Activated CD4-positive, alpha-beta T cell treated with anti-CD3 and anti-CD28 coated beads for 48 hours (primary cell): ENCODE measurements around the gene PTGER3.

Experiments
- DNase-seq: peaks from one replicate; pipeline ENCODE4 v3.0.0-alpha.2; 2020

Gene PTGER3

GRCh38 chr1:71047635-71048607, at the start of gene PTGER3:
TSS of gene PTGER3 (minus strand) at chr1:71047816. CDS start at chr1:71047577, 239 bp downstream.
- DNase-seq = peak; percentile 48

- DNase-seq = no peak
Measured at GRCh38 chr1:71094913-71095312, 47.3 kb upstream of the PTGER3 start.

GRCh38 chr1:71093938-71094337, 46.3 kb upstream of the PTGER3 start:
- no peak for DNase-seq

- DNase-seq = no peak
Measured at GRCh38 chr1:71089536-71090270, 42.1 kb upstream of the PTGER3 start.

DNA sequence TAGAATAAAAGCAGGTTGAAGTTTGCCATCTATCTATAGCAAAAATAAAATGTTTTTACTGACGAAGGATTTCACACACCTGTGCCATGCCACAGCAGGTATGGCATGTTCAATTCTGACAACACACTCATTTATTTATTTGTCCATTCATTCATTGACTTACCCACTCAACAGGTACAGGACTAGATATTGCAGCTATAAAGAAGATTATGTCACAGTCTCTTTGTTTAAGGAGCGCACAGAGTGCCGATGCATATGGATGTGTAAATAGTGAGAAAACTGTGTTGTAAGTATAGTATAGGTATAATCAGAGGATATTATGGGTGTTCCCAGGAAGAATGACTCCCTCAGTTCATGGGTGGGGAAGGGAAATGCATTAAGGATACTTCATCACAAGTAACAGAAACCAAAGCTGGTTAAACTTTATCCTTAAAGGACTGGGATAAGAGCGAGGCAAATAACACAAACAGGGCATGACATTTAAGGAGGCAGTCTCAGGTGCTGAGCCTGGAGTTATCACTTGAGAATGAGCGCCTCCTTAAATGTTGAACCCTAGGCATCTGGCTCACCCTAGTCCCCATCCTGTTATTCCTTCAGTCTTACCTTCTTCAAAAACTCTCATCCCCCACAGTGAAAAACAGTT, 41.1 kb upstream of the PTGER3 start:
- DNase-seq = no peak

- no peak for DNase-seq
Measured at GRCh38 chr1:71087713-71088112, 40.1 kb upstream of the PTGER3 start.

DNA sequence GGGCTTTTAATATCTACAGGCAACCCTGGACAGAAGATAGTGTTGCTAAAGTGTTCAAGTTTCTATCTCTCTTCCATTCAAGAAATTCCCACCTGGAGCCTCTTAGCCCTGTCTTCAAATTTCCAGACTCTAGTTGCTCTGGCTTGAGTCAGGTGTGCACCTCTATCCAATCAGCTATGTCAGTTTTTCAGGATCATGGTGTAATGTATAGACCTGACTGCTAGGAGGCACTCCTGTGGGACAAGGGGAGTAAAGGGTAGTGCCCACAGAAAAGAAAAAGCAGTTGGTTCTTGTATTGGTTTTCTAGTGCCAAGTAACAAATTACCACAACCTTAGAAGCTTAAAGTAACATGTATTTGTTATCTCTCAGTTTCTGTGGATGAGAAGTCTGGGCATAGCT, 39.4 kb upstream of the PTGER3 start:
- DNase-seq = no peak

- no peak for DNase-seq
Measured at GRCh38 chr1:71086331-71086730, 38.7 kb upstream of the PTGER3 start.

- DNase-seq = no peak
Measured at GRCh38 chr1:71083271-71083670, 35.7 kb upstream of the PTGER3 start.

DNA sequence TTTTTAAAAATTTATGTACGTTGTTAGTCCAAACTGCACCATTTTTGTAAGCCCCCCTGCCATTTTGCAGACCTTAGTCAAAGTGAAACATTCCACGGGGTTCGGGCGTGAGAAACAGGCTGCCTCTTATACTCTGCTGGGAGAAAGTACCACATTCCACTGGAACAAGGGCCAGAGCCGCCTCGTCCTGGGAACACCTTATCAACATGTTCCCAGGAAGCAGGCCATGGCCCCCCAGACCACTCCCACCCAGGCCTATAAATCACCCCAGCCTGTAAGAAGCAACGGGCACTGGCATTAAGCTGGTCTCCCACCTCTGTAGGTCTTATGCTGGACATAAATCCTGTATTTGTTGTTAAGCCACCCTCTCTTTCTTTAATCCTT, 34.1 kb upstream of the PTGER3 start:
- DNase-seq = no peak

- DNase-seq = peak; percentile 92
Measured at GRCh38 chr1:71080739-71081696, 33.4 kb upstream of the PTGER3 start, which contains the start of gene ZRANB2. TSS of gene ZRANB2 (minus strand) at chr1:71081035. CDS start at chr1:71080995, 40 bp downstream.

DNA sequence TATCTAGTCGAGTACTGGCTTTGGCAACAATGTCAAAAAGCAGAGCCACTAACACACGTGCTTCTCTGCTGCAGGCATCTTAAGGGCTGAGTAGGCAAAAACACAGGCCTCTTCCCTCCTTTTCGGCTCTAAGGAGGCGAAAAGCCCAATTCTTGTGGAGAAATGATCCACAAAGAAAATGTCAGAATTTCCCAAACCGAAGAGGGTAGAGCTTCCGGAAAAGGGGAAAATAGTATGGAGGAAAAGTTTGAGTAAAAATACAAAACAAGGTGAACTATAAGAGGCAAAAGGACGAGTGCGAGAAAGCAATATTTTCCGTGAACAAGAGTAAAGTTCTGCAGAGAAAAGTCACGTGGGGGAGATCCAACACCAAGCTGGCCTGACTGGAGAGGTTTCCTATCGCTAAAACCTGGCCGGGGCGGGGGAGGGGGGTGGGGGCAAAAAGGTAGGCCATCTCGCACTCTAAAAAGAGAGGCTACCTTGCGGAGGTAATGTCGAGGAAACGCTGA, 32.7 kb upstream of the PTGER3 start:
- peak; percentile 40 for DNase-seq

GRCh38 chr1:71074681-71075080, 27.1 kb upstream of the PTGER3 start:
- no peak for DNase-seq

- no peak for DNase-seq
Measured at GRCh38 chr1:71072273-71072672, 24.7 kb upstream of the PTGER3 start.

- no peak for DNase-seq
Measured at GRCh38 chr1:71071720-71072119, 24.1 kb upstream of the PTGER3 start.

GRCh38 chr1:71068325-71069240, 21.0 kb upstream of the PTGER3 start:
- no peak for DNase-seq

- no peak for DNase-seq
Measured at GRCh38 chr1:71054791-71055190, 7.2 kb upstream of the PTGER3 start.

- no peak for DNase-seq
Measured at GRCh38 chr1:71054281-71054731, 6.7 kb upstream of the PTGER3 start.

GRCh38 chr1:71053758-71054157, 6.1 kb upstream of the PTGER3 start:
- DNase-seq = no peak

DNA sequence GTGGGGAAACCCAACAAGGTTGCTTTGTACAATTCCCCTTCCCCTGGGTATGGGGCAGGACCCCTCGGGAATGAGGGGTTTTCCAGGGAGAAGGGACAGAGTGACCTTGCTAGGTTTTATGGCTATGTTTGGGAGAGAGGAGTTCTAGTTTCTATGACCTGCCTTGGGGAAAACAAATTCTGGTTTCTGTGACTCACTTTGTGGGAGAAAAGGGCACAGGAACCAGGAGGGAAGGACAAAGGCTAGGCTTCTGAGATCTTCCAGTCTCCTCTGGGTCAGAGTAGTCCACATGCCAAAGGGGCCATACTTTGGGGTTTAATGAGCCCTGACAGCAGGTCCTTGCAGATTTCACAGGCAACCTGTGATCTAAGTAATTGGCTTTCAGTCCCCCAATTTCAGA, 5.5 kb upstream of the PTGER3 start:
- DNase-seq = no peak
